ENCODE results near the gene WNT3.

DNA sequence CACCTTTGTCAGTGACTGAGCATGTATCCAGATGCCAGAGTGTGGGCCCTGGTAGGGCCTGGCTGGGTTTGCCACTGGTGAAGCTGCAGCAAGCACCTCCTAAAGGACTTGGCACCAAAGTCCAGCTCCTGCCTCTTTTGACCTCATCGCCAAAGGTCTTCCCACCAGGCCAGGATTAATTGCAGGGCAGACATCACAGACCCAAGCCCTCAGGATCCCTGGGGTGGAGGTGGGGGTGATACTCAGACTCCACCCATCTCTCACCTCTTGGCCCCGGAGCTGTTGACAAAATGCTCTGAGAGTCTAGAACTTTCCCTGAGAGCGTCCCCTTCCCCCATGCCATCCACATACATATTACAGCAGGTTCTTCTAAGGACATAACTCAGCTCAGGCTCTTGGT is 4.6 kb downstream of the WNT3 start:
- TF ChIP-seq, protein P1, sequence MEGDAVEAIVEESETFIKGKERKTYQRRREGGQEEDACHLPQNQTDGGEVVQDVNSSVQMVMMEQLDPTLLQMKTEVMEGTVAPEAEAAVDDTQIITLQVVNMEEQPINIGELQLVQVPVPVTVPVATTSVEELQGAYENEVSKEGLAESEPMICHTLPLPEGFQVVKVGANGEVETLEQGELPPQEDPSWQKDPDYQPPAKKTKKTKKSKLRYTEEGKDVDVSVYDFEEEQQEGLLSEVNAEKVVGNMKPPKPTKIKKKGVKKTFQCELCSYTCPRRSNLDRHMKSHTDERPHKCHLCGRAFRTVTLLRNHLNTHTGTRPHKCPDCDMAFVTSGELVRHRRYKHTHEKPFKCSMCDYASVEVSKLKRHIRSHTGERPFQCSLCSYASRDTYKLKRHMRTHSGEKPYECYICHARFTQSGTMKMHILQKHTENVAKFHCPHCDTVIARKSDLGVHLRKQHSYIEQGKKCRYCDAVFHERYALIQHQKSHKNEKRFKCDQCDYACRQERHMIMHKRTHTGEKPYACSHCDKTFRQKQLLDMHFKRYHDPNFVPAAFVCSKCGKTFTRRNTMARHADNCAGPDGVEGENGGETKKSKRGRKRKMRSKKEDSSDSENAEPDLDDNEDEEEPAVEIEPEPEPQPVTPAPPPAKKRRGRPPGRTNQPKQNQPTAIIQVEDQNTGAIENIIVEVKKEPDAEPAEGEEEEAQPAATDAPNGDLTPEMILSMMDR (IDR thresholded peaks at IDR 0.05), result no peak
- no peak for TF ChIP-seq EZH2 (IDR thresholded peaks at IDR 0.05)

All from neural progenitor cell (in vitro differentiated cells).